ENCODE results near the gene SMOC2. TPM values are rescaled to one million over a fixed set of nuclear protein-coding genes. Genes with fewer than 3 reads are reported as not detected.

The SMOC2 gene
- total RNA-seq, 1 experiment from 2014 or later = 2.1 TPM

DNA sequence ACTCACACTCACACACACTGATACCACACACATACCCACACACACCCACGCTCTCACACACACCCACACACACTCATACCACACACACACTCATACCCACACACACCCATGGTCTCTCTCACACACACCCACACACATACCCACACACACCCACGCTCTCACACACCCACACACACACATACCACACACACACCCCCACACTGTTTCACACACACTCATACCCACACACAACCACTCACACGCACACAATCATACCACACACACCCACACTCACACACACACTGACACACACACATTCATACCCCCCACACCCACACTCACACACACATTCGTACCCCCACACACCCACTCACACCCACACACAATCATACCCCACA, 158.1 kb downstream of the SMOC2 start:
- Histone ChIP-seq H4K20me1 (ENCODE audit: control insufficient read depth, insufficient read depth, insufficient read length) (no peaks in the 10 kb centered on the region), H3K27ac (ENCODE audit: insufficient read length, low read depth, low read length) (no peak overlapping the region), H2AFZ (ENCODE audit: low read length) (no peak overlapping the region), H3K79me1 (ENCODE audit: insufficient read depth, low read depth, low read length, poor library complexity, severe bottlenecking) (no peaks in the 10 kb centered on the region), H4K91ac (ENCODE audit: insufficient read length, low read depth, low read length) (no peak overlapping the region), H2BK120ac (ENCODE audit: low read depth, low read length, poor library complexity, severe bottlenecking) (no peak overlapping the region), H4K8ac (replicated peaks; ENCODE audit: insufficient read length, low read depth, low read length) (no peak overlapping the region), H3K4me2 (ENCODE audit: insufficient read depth, insufficient read length, low read length) (no peak overlapping the region), H3K4me1 (ENCODE audit: insufficient read depth, low read length) (no peaks in the 10 kb centered on the region), H3K9me3 (ENCODE audit: control insufficient read depth, low read depth, low read length) (no peaks in the 10 kb centered on the region), H3K9ac (ENCODE audit: extremely low read depth, insufficient read length, low read length) (no peak overlapping the region), H2BK20ac (ENCODE audit: low read depth, low read length, poor library complexity, severe bottlenecking) (no peak overlapping the region), H3K56ac (ENCODE audit: insufficient read length, low read depth, low read length) (no peak overlapping the region), H3K23me2 (ENCODE audit: insufficient read length, low read depth, low read length, poor library complexity, severe bottlenecking) (no peaks in the 10 kb centered on the region), H3K18ac (ENCODE audit: insufficient read length, low read depth, low read length) (no peak overlapping the region), H2AK5ac (ENCODE audit: insufficient read length, low read length) (no peak overlapping the region), H4K5ac (ENCODE audit: insufficient read length, low read depth, low read length) (no peak overlapping the region), H3K4ac (ENCODE audit: low read depth, low read length) (no peak overlapping the region), H3T11ph (ENCODE audit: low read length) (no peak overlapping the region), H3K79me2 (ENCODE audit: insufficient read depth, low read length) (no peaks in the 10 kb centered on the region), H2BK12ac (ENCODE audit: insufficient read length, low read depth, low read length) (no peak overlapping the region), H3K27me3 (ENCODE audit: insufficient read depth, low read length) (no peaks in the 10 kb centered on the region), H3K14ac (ENCODE audit: insufficient read depth, low read length) (no peak overlapping the region), H2BK15ac (ENCODE audit: low read depth, low read length) (no peak overlapping the region), H2BK5ac (ENCODE audit: insufficient read length, low read length) (no peak overlapping the region), H3K23ac (ENCODE audit: insufficient read length, low read depth, low read length) (no peak overlapping the region)
- Mint-ChIP-seq H3K27me3 (ENCODE audit: low read depth) (no peaks in the 10 kb centered on the region; the same call in 1 of the 2 replicates), H3K27ac (no peak overlapping the region), H3K4me3 (no peak overlapping the region), H3K36me3 (ENCODE audit: insufficient read depth in 1 of 3, low read depth in 3 of 3) (peaks cover 0 to 6% (median 3%) of the 10 kb centered on the region in 3 experiments; a peak in 2 of 7 replicates), H3K4me1 (peaks cover 4 to 15% of the 10 kb centered on the region in 2 experiments; a peak in 3 of 4 replicates), H3K9me3 (no peaks in the 10 kb centered on the region; a peak in 1 of 5 replicates)
- 100% methylated on average over 4 of the region's 4 CpGs for WGBS (ENCODE audit: extremely low coverage, insufficient read length, low lambda C conversion rate)
- DNase-seq = no peak
- TF ChIP-seq, protein P1, sequence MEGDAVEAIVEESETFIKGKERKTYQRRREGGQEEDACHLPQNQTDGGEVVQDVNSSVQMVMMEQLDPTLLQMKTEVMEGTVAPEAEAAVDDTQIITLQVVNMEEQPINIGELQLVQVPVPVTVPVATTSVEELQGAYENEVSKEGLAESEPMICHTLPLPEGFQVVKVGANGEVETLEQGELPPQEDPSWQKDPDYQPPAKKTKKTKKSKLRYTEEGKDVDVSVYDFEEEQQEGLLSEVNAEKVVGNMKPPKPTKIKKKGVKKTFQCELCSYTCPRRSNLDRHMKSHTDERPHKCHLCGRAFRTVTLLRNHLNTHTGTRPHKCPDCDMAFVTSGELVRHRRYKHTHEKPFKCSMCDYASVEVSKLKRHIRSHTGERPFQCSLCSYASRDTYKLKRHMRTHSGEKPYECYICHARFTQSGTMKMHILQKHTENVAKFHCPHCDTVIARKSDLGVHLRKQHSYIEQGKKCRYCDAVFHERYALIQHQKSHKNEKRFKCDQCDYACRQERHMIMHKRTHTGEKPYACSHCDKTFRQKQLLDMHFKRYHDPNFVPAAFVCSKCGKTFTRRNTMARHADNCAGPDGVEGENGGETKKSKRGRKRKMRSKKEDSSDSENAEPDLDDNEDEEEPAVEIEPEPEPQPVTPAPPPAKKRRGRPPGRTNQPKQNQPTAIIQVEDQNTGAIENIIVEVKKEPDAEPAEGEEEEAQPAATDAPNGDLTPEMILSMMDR (conservative IDR thresholded peaks at IDR 0.05) = no peak
